Endothelial cell of umbilical vein (primary cell): Measurements from ENCODE around the gene OSBPL9. TPM values are rescaled to one million over a fixed set of nuclear protein-coding genes. Genes with fewer than 3 reads are reported as not detected.

ENCODE experiments used
- BruUV-seq: library from RNA; stranded (reverse); fragments of 400-500 nt; replicated peaks from 2 replicates; lab custom pipeline; 2021; lab: Mats Ljungman, UMichigan
- CTCF ChIA-PET: fragments of 300-600, 350-600 bp; sonication (Branson Sonifier 250); formaldehyde crosslinking; loops from one replicate; lab custom pipeline; 2021; ENCODE audit warnings: antibody characterized with exemption, inconsistent platforms; lab: Charles Lee
- POLR2A ChIA-PET: fragments of 300-600, 350-600 bp; sonication (Branson Sonifier 250); formaldehyde crosslinking; loops from one replicate; lab custom pipeline; 2021; ENCODE audit warnings: antibody characterized with exemption, inconsistent platforms; lab: Charles Lee
- DNase-seq: peaks from one replicate; pipeline ENCODE4 v3.0.0-alpha.2; 2011; ENCODE audit warnings: low read depth, low spot score
- FAIRE-seq: peaks from 2 replicates; lab custom pipeline; 2011; peaks lifted over from hg19 to GRCh38; lab: Jason Lieb, UNC
- H2AFZ ChIP-seq: 2 replicates; pipeline ENCODE4 v1.6.0; 2012; ENCODE audit warnings: low read depth, low read length, control low read depth, inconsistent platforms
- H3K27ac ChIP-seq: 2 replicates; pipeline ENCODE4 v1.5.1; 2011; ENCODE audit warnings: low read depth, mild to moderate bottlenecking, control low read depth, low read length, moderate library complexity; ENCODE audit not compliant: insufficient read depth
- H3K27me3 ChIP-seq, 2 experiments: 2 replicates each; pipeline versions ENCODE4 v1.6.0 to v1.6.1; 2011; ENCODE audit warnings: low read length in 2 of 2, mixed read lengths in 1 of 2; ENCODE audit not compliant: control insufficient read depth in 2 of 2, insufficient read depth in 2 of 2
- H3K36me3 ChIP-seq, 2 experiments: 2 replicates in 1 of 2; 3 replicates in 1 of 2; pipeline ENCODE4 v1.5.1; 2011; ENCODE audit warnings: low read length in 2 of 2, mild to moderate bottlenecking in 1 of 2, moderate library complexity in 1 of 2; ENCODE audit not compliant: control insufficient read depth in 2 of 2, insufficient read depth in 2 of 2; ENCODE audit errors: extremely low read depth in 1 of 2
- H3K4me1 ChIP-seq: 3 replicates; pipeline ENCODE4 v1.5.1; 2011; ENCODE audit warnings: mild to moderate bottlenecking, low read length; ENCODE audit not compliant: control insufficient read depth, insufficient read depth; ENCODE audit errors: extremely low read depth
- H3K4me2 ChIP-seq: 2 replicates; pipeline ENCODE4 v1.6.1; 2011; ENCODE audit warnings: low read length, control low read depth, mixed read lengths; ENCODE audit not compliant: insufficient read depth
- H3K4me3 ChIP-seq, 3 experiments: fragments of 200-600 bp in 1 of 3; sonication (generic), shearing (Covaris generic) in 1 of 3; replicated peaks in 1 of 3; 2 replicates each; pipeline ENCODE4 v1.5.1; 2011 to 2016; ENCODE audit warnings: control low read depth in 3 of 3, low read length in 3 of 3, mild to moderate bottlenecking in 2 of 3, inconsistent platforms in 1 of 3, low read depth in 1 of 3, moderate library complexity in 1 of 3; ENCODE audit not compliant: insufficient read depth in 1 of 3
- H3K79me2 ChIP-seq: 2 replicates; pipeline ENCODE4 v1.6.0; 2012; ENCODE audit warnings: low read length, inconsistent platforms; ENCODE audit not compliant: control insufficient read depth, insufficient read depth
- H3K9ac ChIP-seq: replicated peaks from 2 replicates; pipeline ENCODE3; 2011; ENCODE audit warnings: low read length, control low read depth; ENCODE audit not compliant: insufficient read depth; ENCODE audit errors: extremely low read depth
- H3K9me1 ChIP-seq: replicated peaks from 3 replicates; pipeline ENCODE4 v1.6.0; 2011; ENCODE audit warnings: mild to moderate bottlenecking, low read length; ENCODE audit not compliant: control insufficient read depth, insufficient read depth; ENCODE audit errors: extremely low read depth
- H3K9me3 ChIP-seq: replicated peaks from 2 replicates; pipeline ENCODE4 v1.5.1; 2012; ENCODE audit warnings: low read length, inconsistent platforms; ENCODE audit not compliant: control insufficient read depth, insufficient read depth
- H4K20me1 ChIP-seq: replicated peaks from 2 replicates; pipeline ENCODE3; 2011; ENCODE audit warnings: mild to moderate bottlenecking, low read length; ENCODE audit not compliant: control insufficient read depth, insufficient read depth; ENCODE audit errors: extremely low read depth
- CTCF ChIP-seq, 2 donors: IDR thresholded peaks; 1 replicate in 1 of 2; 2 replicates in 1 of 2; pipeline ENCODE4 v1.5.1; 2011; ENCODE audit warnings: low read length in 2 of 2, mild to moderate bottlenecking in 2 of 2, moderate library complexity in 2 of 2, control low read depth in 1 of 2, inconsistent platforms in 1 of 2, low read depth in 1 of 2; ENCODE audit not compliant: insufficient read depth in 1 of 2; ENCODE audit errors: extremely low read depth in 1 of 2
- FOS ChIP-seq: IDR thresholded peaks from 2 replicates; pipeline ENCODE4 v1.6.1; 2011; ENCODE audit warnings: mild to moderate bottlenecking, low read length, moderate library complexity, borderline replicate concordance; ENCODE audit not compliant: insufficient read depth
- GATA2 ChIP-seq: IDR thresholded peaks from 2 replicates; pipeline ENCODE4 v1.7.0; 2011; ENCODE audit warnings: low read depth, mild to moderate bottlenecking, moderate library complexity, mixed read lengths, low read length; ENCODE audit not compliant: insufficient read length, insufficient read depth
- JUN ChIP-seq: IDR thresholded peaks from 2 replicates; pipeline ENCODE4 v1.6.1; 2011; ENCODE audit warnings: borderline replicate concordance, low read depth; ENCODE audit not compliant: insufficient read length, insufficient read depth
- MYC ChIP-seq: IDR thresholded peaks from one replicate; pipeline ENCODE4 v1.6.1; 2011; ENCODE audit warnings: mild to moderate bottlenecking, low read depth, low read length
- POLR2AphosphoS5 ChIP-seq: IDR thresholded peaks from 2 replicates; pipeline ENCODE4 v1.6.1; 2012; ENCODE audit warnings: low read depth, mild to moderate bottlenecking, control low read depth, low read length, moderate library complexity; ENCODE audit not compliant: insufficient read depth
- dilution Hi-C: fragments of 300-500 bp; cut with MboI; formaldehyde crosslinking; loops from one replicate; pipeline ENCODE4 v1.15.0; 2019; ENCODE audit warnings: low sequenced_read_pairs; ENCODE audit not compliant: extremely low pct_ligation_motif_present
- intact Hi-C: fragments of 100-400 bp; cut with micrococcal nuclease; formaldehyde crosslinking; loops from one replicate; pipeline ENCODE4 v1.10.0; 2022
- polyA plus RNA-seq, 4 experiments: library from polyadenylated mRNA; depleted of rRNA in 3 of 4; stranded (reverse) in 3 of 4; unstranded in 1 of 4; fragments of >200 nt; gene quantifications; 2 replicates each; pipeline versions ENCODE4 v1.2.1 to v1.2.3, GENCODE V29; 2011 to 2012; ENCODE audit warnings: missing spikeins in 1 of 4
- total RNA-seq: library from RNA; stranded (reverse); gene quantifications from 2 replicates; pipeline ENCODE4 v1.2.3, GENCODE V29; 2021
- TF ChIP-seq, protein P1 (sequence below): IDR thresholded peaks from 2 replicates; pipeline ENCODE4 v1.6.1; 2011; ENCODE audit not compliant: insufficient read depth, insufficient read length

Gene OSBPL9
- total and polyA plus RNA-seq, 2 donors (not counting 3 experiments of a cell fraction or from before 2014, with no cell fraction given) = 46.2 to 80.3 TPM

DNA sequence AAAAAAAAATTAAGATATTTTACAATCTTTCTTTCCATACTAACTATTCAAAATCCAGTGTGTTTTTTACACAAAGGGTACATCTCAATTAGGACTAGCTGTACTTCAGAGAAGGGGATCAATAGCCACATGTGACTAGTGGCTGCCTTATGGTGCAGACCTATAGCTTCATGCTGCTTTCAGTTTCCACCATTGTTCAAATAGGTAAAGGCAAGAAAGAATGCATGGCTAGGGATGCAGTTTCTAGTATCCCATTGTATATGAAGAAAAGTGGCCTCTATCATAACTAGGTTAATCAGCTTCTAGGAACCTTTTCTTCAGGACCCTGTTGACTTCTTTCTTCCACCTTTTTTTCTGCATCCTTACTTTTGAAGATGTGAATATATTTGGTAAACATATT is 35.7 kb downstream of the OSBPL9 start:
- dilution Hi-C loops = no loop called here
- no peak for FAIRE-seq

DNA sequence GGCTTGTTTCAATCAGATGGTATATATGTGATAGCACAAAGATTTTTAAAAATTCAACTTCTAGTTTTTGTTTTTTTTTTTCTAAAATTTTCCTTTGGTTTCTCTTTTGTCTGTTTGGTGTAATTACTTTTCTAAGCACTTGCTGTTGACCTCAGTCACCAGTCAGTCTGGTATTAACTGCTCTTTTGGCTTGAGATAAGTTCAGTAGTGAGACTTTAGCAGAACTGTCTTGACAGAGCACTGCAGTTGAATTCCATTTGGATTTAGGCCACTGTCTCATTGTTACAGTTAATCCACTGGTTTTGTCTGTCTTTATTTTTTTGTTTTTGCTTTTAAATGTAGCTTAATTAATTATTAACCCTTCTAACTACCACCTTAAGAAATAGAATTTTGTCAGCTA is 36.2 kb downstream of the OSBPL9 start:
- Histone ChIP-seq H3K9me1 (no peaks in the 10 kb centered on the region), H3K9ac (no peak overlapping the region), H3K4me3 (no peak overlapping the region), H3K36me3 (no peaks in the 10 kb centered on the region), H3K4me1 (no peaks in the 10 kb centered on the region), H3K4me2 (no peak overlapping the region), H3K27me3 (no peaks in the 10 kb centered on the region), H3K9me3 (no peaks in the 10 kb centered on the region), H4K20me1 (no peaks in the 10 kb centered on the region), H2AFZ (no peak overlapping the region), H3K27ac (no peak overlapping the region), H3K79me2 (no peaks in the 10 kb centered on the region)
- FAIRE-seq = no peak
- ChIA-PET POLR2A (no interaction called here), CTCF (interaction anchor here (1.5 to 1.8 kb wide), 2 partner anchors 13 to 97 kb away, joined by 4 read pairs; no protein-coding TSS in a partner anchor)
- dilution Hi-C loops (no loop called here), intact Hi-C loops (no loop called here)
- TF ChIP-seq, protein P1, sequence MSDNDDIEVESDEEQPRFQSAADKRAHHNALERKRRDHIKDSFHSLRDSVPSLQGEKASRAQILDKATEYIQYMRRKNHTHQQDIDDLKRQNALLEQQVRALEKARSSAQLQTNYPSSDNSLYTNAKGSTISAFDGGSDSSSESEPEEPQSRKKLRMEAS = no peak
- TF ChIP-seq MYC (no peak), JUN (no peak), CTCF (IDR thresholded peaks at IDR 0.05; ENCODE audit: extremely low read depth in 1 of 2, insufficient read depth in 1 of 2, low read depth in 1 of 2, low read length in 2 of 2) (no peak), FOS (no peak), GATA2 (no peak), POLR2AphosphoS5 (no peak)
- no TSS peak for BruUV-seq
- no peak for DNase-seq

More for the DNA sequence above, 35.7 kb downstream of the OSBPL9 start:
- Histone ChIP-seq H3K27ac (no peak overlapping the region), H4K20me1 (peaks cover 2% of the 10 kb centered on the region), H3K4me3 (no peak overlapping the region), H3K36me3 (no peaks in the 10 kb centered on the region), H2AFZ (no peak overlapping the region), H3K9ac (no peak overlapping the region), H3K9me3 (no peaks in the 10 kb centered on the region), H3K9me1 (no peaks in the 10 kb centered on the region), H3K4me1 (no peaks in the 10 kb centered on the region), H3K79me2 (peaks cover 4% of the 10 kb centered on the region), H3K27me3 (no peaks in the 10 kb centered on the region), H3K4me2 (no peak overlapping the region)
- no TSS peak for BruUV-seq
- ChIA-PET POLR2A (no interaction called here), CTCF (interaction anchor here (1.8 kb wide), 1 partner anchor 98 kb away, joined by 4 read pairs; no protein-coding TSS in a partner anchor)
- TF ChIP-seq GATA2 (no peak), POLR2AphosphoS5 (no peak)
- intact Hi-C loops = no loop called here
- no peak for DNase-seq
